GM12878 (cell line): ENCODE data around the gene GPC3.

Source experiments
- CHD1 ChIP-seq: IDR thresholded peaks from 2 replicates; pipeline ENCODE4 v1.6.1; 2012; ENCODE audit warnings: low read depth, low read length, improper control_type of control experiment
- FOXK2 ChIP-seq: fragments of 450-650 bp; IDR thresholded peaks from 2 replicates; pipeline ENCODE4 v1.6.1; 2017; ENCODE audit warnings: mild to moderate bottlenecking, moderate library complexity
- GABPA ChIP-seq: IDR thresholded peaks from 2 replicates; pipeline ENCODE4 v1.6.1; 2014; ENCODE audit warnings: antibody characterized with exemption, low read depth, mild to moderate bottlenecking, inconsistent platforms
- POLR2A ChIP-seq: IDR thresholded peaks from 2 replicates; pipeline ENCODE4 v1.6.1; 2011; ENCODE audit warnings: low read depth, mild to moderate bottlenecking, low read length
- TCF7 ChIP-seq: IDR thresholded peaks from 2 replicates; pipeline ENCODE4 v1.6.1; 2014; ENCODE audit warnings: antibody characterized with exemption, borderline replicate concordance
- TF ChIP-seq, protein P1 (sequence below), 3 experiments: IDR thresholded peaks in 2 of 3; conservative IDR thresholded peaks in 1 of 3; 2 replicates each; pipeline ENCODE4 v1.5.1; 2011; ENCODE audit warnings: low read depth in 3 of 3, low read length in 3 of 3, mild to moderate bottlenecking in 3 of 3, control low read depth in 2 of 3, moderate library complexity in 2 of 3, inconsistent platforms in 1 of 3, mixed read lengths in 1 of 3; ENCODE audit not compliant: control insufficient read depth in 2 of 3, insufficient read depth in 1 of 3; ENCODE audit errors: extremely low read depth in 1 of 3
- TF ChIP-seq, protein P2 (sequence below): fragments of 450-650 bp; formaldehyde crosslinking; IDR thresholded peaks from 2 replicates; pipeline ENCODE4 v1.5.0; 2022; ENCODE audit warnings: mild to moderate bottlenecking, missing genetic modification characterization
- TF ChIP-seq, protein P3 (sequence below): fragments of 450-650 bp; IDR thresholded peaks from 2 replicates; pipeline ENCODE4 v1.6.1; 2018; ENCODE audit warnings: borderline replicate concordance, mild to moderate bottlenecking; ENCODE audit not compliant: partially characterized antibody

DNA sequence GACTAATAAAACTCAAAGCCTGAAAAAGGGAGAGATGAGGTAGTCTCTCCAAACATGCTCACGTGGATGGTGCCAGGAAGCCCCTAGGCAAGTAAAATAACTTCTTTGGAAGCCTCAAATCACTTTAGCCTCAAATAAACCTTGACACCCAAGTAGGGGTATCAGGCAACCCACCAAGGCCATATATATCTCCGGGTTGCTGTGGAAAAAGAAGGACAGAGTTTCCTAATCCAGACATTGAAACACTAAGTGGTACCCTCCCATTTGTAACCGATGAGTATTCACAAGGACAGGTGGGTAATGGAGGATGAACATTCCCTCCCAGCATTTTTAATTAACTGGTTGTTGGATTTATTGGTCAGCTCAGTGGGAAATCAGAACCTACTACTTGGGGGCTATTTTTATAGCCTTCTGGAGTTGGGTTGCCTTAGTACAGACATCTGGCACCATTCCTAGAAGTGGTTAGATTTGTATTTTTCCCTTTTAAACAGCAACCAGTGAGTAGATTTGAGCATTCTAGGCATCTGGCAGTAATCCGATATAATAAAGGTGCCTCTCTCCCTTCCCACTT lies 87.7 kb downstream of the GPC3 start:
- no peak for TF ChIP-seq FOXK2
- TF ChIP-seq GABPA, result no peak
- TF ChIP-seq, protein P1, sequence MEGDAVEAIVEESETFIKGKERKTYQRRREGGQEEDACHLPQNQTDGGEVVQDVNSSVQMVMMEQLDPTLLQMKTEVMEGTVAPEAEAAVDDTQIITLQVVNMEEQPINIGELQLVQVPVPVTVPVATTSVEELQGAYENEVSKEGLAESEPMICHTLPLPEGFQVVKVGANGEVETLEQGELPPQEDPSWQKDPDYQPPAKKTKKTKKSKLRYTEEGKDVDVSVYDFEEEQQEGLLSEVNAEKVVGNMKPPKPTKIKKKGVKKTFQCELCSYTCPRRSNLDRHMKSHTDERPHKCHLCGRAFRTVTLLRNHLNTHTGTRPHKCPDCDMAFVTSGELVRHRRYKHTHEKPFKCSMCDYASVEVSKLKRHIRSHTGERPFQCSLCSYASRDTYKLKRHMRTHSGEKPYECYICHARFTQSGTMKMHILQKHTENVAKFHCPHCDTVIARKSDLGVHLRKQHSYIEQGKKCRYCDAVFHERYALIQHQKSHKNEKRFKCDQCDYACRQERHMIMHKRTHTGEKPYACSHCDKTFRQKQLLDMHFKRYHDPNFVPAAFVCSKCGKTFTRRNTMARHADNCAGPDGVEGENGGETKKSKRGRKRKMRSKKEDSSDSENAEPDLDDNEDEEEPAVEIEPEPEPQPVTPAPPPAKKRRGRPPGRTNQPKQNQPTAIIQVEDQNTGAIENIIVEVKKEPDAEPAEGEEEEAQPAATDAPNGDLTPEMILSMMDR (IDR thresholded peaks at IDR 0.05 in 2 of 3, conservative IDR thresholded peaks at IDR 0.05 in 1 of 3; ENCODE audit: control insufficient read depth in 2 of 3, extremely low read depth in 1 of 3, insufficient read depth in 1 of 3, low read depth in 3 of 3, low read length in 3 of 3), result no peak
- TF ChIP-seq, protein P2, sequence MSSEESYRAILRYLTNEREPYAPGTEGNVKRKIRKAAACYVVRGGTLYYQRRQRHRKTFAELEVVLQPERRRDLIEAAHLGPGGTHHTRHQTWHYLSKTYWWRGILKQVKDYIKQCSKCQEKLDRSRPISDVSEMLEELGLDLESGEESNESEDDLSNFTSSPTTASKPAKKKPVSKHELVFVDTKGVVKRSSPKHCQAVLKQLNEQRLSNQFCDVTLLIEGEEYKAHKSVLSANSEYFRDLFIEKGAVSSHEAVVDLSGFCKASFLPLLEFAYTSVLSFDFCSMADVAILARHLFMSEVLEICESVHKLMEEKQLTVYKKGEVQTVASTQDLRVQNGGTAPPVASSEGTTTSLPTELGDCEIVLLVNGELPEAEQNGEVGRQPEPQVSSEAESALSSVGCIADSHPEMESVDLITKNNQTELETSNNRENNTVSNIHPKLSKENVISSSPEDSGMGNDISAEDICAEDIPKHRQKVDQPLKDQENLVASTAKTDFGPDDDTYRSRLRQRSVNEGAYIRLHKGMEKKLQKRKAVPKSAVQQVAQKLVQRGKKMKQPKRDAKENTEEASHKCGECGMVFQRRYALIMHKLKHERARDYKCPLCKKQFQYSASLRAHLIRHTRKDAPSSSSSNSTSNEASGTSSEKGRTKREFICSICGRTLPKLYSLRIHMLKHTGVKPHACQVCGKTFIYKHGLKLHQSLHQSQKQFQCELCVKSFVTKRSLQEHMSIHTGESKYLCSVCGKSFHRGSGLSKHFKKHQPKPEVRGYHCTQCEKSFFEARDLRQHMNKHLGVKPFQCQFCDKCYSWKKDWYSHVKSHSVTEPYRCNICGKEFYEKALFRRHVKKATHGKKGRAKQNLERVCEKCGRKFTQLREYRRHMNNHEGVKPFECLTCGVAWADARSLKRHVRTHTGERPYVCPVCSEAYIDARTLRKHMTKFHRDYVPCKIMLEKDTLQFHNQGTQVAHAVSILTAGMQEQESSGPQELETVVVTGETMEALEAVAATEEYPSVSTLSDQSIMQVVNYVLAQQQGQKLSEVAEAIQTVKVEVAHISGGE, result no peak
- TF ChIP-seq POLR2A, result no peak
- no peak for TF ChIP-seq TCF7
- TF ChIP-seq, protein P3, sequence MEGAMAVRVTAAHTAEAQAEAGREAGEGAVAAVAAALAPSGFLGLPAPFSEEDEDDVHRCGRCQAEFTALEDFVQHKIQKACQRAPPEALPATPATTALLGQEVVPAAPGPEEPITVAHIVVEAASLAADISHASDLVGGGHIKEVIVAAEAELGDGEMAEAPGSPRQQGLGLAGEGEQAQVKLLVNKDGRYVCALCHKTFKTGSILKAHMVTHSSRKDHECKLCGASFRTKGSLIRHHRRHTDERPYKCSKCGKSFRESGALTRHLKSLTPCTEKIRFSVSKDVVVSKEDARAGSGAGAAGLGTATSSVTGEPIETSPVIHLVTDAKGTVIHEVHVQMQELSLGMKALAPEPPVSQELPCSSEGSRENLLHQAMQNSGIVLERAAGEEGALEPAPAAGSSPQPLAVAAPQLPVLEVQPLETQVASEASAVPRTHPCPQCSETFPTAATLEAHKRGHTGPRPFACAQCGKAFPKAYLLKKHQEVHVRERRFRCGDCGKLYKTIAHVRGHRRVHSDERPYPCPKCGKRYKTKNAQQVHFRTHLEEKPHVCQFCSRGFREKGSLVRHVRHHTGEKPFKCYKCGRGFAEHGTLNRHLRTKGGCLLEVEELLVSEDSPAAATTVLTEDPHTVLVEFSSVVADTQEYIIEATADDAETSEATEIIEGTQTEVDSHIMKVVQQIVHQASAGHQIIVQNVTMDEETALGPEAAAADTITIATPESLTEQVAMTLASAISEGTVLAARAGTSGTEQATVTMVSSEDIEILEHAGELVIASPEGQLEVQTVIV, result no peak
- no peak for TF ChIP-seq CHD1
